ENCODE results near the gene ALKBH3.

DNA sequence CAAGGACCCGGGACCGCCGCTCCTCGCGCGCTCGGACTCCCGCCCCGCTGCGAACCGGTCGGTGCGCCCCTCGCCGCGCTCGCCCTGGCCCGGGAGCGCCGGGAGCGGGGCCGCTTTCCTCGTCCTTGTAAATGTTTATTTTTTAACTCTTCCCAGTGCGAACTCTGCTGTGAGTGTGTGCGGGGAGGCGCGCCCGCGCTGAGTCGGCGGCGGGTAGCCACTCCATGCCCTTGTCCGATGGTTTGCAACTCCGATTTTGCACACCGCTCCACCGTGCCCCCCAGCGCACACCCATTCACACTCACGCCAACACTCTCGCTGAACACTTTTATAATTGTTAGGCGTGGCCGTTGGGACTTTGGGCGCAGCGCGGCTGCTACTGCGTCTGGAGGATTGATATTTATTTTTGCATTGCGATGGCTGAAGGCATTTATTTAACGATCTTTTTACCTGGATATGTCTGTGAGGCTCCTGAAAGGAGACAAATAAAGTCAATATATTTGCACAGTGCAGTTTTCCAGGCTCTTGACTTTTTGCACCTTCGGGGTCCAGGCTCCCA, 62.8 kb downstream of the ALKBH3 start:
- no peak for TF ChIP-seq JUN (IDR thresholded peaks at IDR 0.05; ENCODE audit: borderline replicate concordance, insufficient read depth, insufficient read length, low read depth)
- TF ChIP-seq FOS (IDR thresholded peaks at IDR 0.05; ENCODE audit: borderline replicate concordance, insufficient read depth, low read length) = no peak
- TF ChIP-seq CTCF (IDR thresholded peaks at IDR 0.05; ENCODE audit: extremely low read depth in 1 of 2, insufficient read depth in 1 of 2, low read depth in 1 of 2, low read length in 2 of 2) = no peak
- TF ChIP-seq EZH2 (IDR thresholded peaks at IDR 0.05; ENCODE audit: borderline replicate concordance, low read depth, low read length, severe bottlenecking) = no peak
- TF ChIP-seq POLR2AphosphoS5 (IDR thresholded peaks at IDR 0.05; ENCODE audit: insufficient read depth, low read depth, low read length) = no peak
- TF ChIP-seq POLR2A (IDR thresholded peaks at IDR 0.05; ENCODE audit: low read depth, low read length) = no peak

Measured in endothelial cell of umbilical vein (primary cell).